Measurements from ENCODE around the gene ARHGEF28.

ARHGEF28 gene

DNA sequence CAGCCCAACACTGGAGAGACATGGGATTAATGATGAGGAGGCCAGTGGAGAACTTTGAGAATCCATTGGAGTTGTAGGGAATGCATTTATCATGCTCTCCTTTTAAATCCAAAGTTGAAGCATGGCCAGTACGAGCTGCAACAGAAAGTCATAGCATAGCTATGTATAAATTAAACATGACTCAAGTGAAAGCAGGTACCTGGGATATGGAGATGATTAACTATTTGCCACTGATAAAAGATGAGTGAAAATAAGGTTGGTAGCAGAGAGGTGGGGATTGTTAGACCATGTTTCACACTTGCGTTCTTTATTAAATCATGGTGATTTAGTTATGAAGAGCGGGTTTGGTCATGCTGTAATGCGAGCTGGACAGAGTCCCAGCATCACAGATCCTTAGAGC is 189.6 kb downstream of the ARHGEF28 start:
- TF ChIP-seq, protein P1, sequence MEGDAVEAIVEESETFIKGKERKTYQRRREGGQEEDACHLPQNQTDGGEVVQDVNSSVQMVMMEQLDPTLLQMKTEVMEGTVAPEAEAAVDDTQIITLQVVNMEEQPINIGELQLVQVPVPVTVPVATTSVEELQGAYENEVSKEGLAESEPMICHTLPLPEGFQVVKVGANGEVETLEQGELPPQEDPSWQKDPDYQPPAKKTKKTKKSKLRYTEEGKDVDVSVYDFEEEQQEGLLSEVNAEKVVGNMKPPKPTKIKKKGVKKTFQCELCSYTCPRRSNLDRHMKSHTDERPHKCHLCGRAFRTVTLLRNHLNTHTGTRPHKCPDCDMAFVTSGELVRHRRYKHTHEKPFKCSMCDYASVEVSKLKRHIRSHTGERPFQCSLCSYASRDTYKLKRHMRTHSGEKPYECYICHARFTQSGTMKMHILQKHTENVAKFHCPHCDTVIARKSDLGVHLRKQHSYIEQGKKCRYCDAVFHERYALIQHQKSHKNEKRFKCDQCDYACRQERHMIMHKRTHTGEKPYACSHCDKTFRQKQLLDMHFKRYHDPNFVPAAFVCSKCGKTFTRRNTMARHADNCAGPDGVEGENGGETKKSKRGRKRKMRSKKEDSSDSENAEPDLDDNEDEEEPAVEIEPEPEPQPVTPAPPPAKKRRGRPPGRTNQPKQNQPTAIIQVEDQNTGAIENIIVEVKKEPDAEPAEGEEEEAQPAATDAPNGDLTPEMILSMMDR (IDR thresholded peaks at IDR 0.05): no peak
- Histone ChIP-seq H3K27me3 (no peaks in the 10 kb centered on the region), H3K9me3 (no peaks in the 10 kb centered on the region), H3K4me1 (ENCODE audit: control insufficient read depth in 1 of 2, insufficient read depth in 1 of 2, low read depth in 1 of 2, low read length in 1 of 2) (no peaks in the 10 kb centered on the region), H3K27ac (no peak overlapping the region), H3K4me3 (ENCODE audit: low read depth in 1 of 2, low read length in 1 of 2) (no peak overlapping the region), H3K36me3 (no peaks in the 10 kb centered on the region)

DNA sequence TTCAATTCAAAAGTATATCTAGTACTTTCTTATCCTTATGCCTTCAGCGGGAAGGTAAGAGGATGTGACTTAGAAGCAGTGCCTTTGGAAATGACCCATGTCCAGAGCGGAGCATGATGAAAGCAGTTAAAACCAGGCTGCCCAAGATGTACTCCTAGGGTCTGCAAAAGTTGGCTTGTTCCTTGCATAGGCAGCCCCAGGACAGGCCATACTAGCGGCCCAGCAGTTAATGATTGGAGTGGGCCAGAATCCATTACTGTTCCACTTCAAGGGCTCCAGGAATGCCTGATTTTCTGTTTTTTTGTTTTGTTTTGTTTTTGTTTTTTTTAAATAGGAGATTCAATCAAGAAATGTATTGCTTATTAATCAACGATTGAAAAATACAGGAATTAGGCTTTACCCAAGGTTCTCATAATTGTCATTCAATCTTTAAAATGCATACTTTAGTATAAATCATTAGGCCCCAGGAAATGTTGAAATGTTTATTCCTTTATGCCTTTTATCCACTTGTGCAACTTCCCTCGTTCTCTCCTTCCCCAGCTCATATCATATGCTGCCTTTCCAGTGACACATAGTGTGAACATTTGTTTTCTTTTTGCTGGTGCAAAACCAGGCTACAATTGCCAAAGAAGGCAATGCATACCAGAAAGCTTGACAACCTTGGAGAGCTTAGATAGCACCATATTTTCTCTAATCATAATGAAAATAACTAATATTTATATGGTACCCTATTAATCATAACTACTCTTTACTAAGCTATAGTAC is 190.8 kb downstream of the ARHGEF28 start:
- Histone ChIP-seq H3K9me3 (no peaks in the 10 kb centered on the region), H3K27ac (no peak overlapping the region), H3K4me1 (ENCODE audit: control insufficient read depth in 1 of 2, insufficient read depth in 1 of 2, low read depth in 1 of 2, low read length in 1 of 2) (no peaks in the 10 kb centered on the region), H3K36me3 (no peaks in the 10 kb centered on the region), H3K27me3 (no peaks in the 10 kb centered on the region), H3K4me3 (ENCODE audit: low read depth in 1 of 2, low read length in 1 of 2) (no peak overlapping the region)
- TF ChIP-seq, protein P1 (IDR thresholded peaks at IDR 0.05): no peak

DNA sequence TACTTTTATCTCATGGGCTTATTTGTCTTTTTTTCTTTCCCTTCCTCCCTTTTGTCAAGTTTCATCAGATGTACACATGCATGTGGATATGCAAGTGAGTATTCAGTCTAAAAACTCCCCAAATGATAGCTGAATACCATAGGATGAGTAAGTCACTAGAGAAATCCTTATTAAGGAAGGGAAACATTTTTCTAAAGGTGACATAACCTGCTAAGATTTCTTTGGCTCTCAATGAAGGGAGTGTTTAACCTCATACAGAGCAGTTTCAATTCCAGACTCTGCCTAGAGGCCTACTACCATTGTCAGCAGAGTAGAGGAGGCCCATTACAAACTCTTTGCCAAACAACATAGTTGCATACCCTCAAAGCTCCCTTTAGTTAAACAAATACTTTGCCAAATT is 192.4 kb downstream of the ARHGEF28 start:
- Histone ChIP-seq H3K4me1 (ENCODE audit: control insufficient read depth in 1 of 2, insufficient read depth in 1 of 2, low read depth in 1 of 2, low read length in 1 of 2) (no peaks in the 10 kb centered on the region), H3K36me3 (no peaks in the 10 kb centered on the region), H3K4me3 (ENCODE audit: low read depth in 1 of 2, low read length in 1 of 2) (no peak overlapping the region), H3K9me3 (no peaks in the 10 kb centered on the region), H3K27ac (no peak overlapping the region), H3K27me3 (no peaks in the 10 kb centered on the region)
- TF ChIP-seq, protein P1 (IDR thresholded peaks at IDR 0.05): no peak

DNA sequence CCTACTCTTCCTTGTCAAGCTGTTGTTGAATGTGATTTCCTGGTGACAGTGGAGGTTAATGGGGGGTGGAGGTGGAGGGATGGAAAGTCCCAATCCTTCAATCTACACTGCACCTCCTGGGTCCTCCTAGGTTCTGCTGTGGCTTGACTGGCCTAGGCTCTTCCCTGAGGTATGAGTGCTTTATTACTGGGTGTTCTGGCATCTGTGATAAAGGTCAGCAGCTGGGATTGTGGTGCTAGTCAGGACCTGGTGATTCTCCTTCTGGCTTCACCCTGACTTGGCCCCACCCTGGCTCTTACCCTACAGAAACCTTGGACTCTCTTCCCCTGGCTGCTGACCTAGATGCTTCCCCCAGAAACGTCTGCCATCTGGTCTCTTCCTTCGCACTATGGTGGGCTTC is 194.3 kb downstream of the ARHGEF28 start:
- Histone ChIP-seq H3K27me3 (no peaks in the 10 kb centered on the region), H3K27ac (no peak overlapping the region), H3K4me3 (ENCODE audit: low read depth in 1 of 2, low read length in 1 of 2) (no peak overlapping the region), H3K4me1 (ENCODE audit: control insufficient read depth in 1 of 2, insufficient read depth in 1 of 2, low read depth in 1 of 2, low read length in 1 of 2) (no peaks in the 10 kb centered on the region), H3K9me3 (no peaks in the 10 kb centered on the region), H3K36me3 (no peaks in the 10 kb centered on the region)
- TF ChIP-seq, protein P1 (IDR thresholded peaks at IDR 0.05): no peak

DNA sequence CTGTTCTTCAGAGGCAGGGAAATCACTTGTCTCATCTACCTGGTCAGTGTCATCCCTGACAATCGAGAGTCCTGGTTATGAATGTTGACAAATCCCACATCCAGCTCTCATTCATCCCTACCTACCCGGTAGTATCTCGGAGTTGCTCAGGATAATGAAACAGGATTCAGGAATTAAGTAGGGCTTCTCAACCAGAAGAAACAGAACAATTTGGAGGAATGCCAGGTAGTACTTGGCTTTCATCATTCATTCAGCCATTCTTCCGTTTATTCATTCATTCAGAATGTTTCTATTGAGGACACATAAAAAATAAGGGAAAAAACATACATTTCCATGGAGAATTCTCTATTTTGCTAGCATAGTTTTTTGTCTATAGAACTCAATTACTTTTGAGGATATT is 195.0 kb downstream of the ARHGEF28 start:
- no peaks in the 10 kb centered on the region for H3K4me1 ChIP-seq (ENCODE audit: control insufficient read depth in 1 of 2, insufficient read depth in 1 of 2, low read depth in 1 of 2, low read length in 1 of 2)
- no peak overlapping the region for H3K27ac ChIP-seq
- no peaks in the 10 kb centered on the region for H3K9me3 ChIP-seq
- no peaks in the 10 kb centered on the region for H3K27me3 ChIP-seq
- no peak overlapping the region for H3K4me3 ChIP-seq (ENCODE audit: low read depth in 1 of 2, low read length in 1 of 2)
- H3K36me3 ChIP-seq: no peaks in the 10 kb centered on the region
- TF ChIP-seq, protein P1 (IDR thresholded peaks at IDR 0.05): no peak
